Renal pelvis (tissue), 4 donors: Measurements from ENCODE around the gene RHOU. TPM values are rescaled to one million over a fixed set of nuclear protein-coding genes. Genes with fewer than 3 reads are reported as not detected.
"Not testable (repeated sequence)": the region's sequence is repeated elsewhere in the genome, so short reads cannot be mapped to it uniquely, and the experiment has no call there.

Source experiments
- DNase-seq: peaks from one replicate; pipeline ENCODE4 v3.0.0-alpha.2; 2013
- polyA plus RNA-seq, 3 donors: library from polyadenylated mRNA; unstranded; fragments of 120-200 nt; gene quantifications; one replicate each; pipeline ENCODE4 v1.2.1, GENCODE V29; 2013; ENCODE audit not compliant: insufficient read length in 3 of 3

Gene RHOU
- polyA plus RNA-seq, 3 donors, result 15.9 to 16.5 (median 16.0) TPM

GRCh38 chr1:228753786-228754360, 18.6 kb downstream of the RHOU start:
- peak; percentile 17 for DNase-seq

GRCh38 chr1:228754646-228755268, 19.5 kb downstream of the RHOU start:
- DNase-seq, result no peak

- DNase-seq, result no peak
Observed at GRCh38 chr1:228755800-228756199, 20.5 kb downstream of the RHOU start.

- DNase-seq, result no peak
Observed at GRCh38 chr1:228756457-228756856, 21.2 kb downstream of the RHOU start.

GRCh38 chr1:228758447-228758846, 23.2 kb downstream of the RHOU start:
- no peak for DNase-seq

- no peak for DNase-seq
Observed at GRCh38 chr1:228760979-228761378, 25.7 kb downstream of the RHOU start.

- no peak for DNase-seq
Observed at GRCh38 chr1:228763561-228763960, 28.3 kb downstream of the RHOU start.

- DNase-seq, result no peak
Observed at GRCh38 chr1:228765168-228765946, 30.1 kb downstream of the RHOU start.

GRCh38 chr1:228766788-228767187, 31.5 kb downstream of the RHOU start:
- no peak for DNase-seq

- DNase-seq, result no peak
Observed at GRCh38 chr1:228767636-228768354, 32.5 kb downstream of the RHOU start.

GRCh38 chr1:228768355-228769000, 33.2 kb downstream of the RHOU start:
- DNase-seq, result no peak

- no peak for DNase-seq
Observed at GRCh38 chr1:228770779-228771223, 35.5 kb downstream of the RHOU start.

GRCh38 chr1:228772516-228773212, 37.4 kb downstream of the RHOU start:
- DNase-seq, result no peak

GRCh38 chr1:228775946-228776345, 40.7 kb downstream of the RHOU start:
- not testable (repeated sequence) for DNase-seq

- no peak for DNase-seq
Observed at GRCh38 chr1:228776449-228776848, 41.2 kb downstream of the RHOU start.

- no peak for DNase-seq
Observed at GRCh38 chr1:228777236-228777635, 42.0 kb downstream of the RHOU start.

- no peak for DNase-seq
Observed at GRCh38 chr1:228778026-228778425, 42.7 kb downstream of the RHOU start.

- no peak for DNase-seq
Observed at GRCh38 chr1:228778466-228778865, 43.2 kb downstream of the RHOU start.

- no peak for DNase-seq
Observed at GRCh38 chr1:228778961-228779360, 43.7 kb downstream of the RHOU start.

- DNase-seq, result no peak
Observed at GRCh38 chr1:228781161-228781808, 46.0 kb downstream of the RHOU start.
